ENCODE data around the gene SEPTIN3. TPM values are rescaled to one million over a fixed set of nuclear protein-coding genes. Genes with fewer than 3 reads are reported as not detected.

SEPTIN3 gene
- total and polyA plus RNA-seq, 9 of the 15 experiments (the other 6 are each of a cell fraction or from before 2014, with no cell fraction given), result 0.06 TPM; not detected in 8

- ATAC-seq (no peak), FAIRE-seq (no peak), DNase-seq (ENCODE audit: extremely low read depth in 1 of 4, low spot score in 3 of 4) (no peak)
- H3K4me3 ChIP-seq, result no peak overlapping the region
- H3K36me3 ChIP-seq (ENCODE audit: control insufficient read depth, insufficient read depth, low read length), result no peaks in the 10 kb centered on the region
- H3K4me1 ChIP-seq (replicated peaks in 1 of 2; ENCODE audit: control insufficient read depth in 2 of 2, insufficient read depth in 2 of 2, low read length in 2 of 2), result no peaks in the 10 kb centered on the region
- CTCF ChIA-PET (ENCODE audit: low intra/inter-chr PET ratio), result no interaction called here
- H3K9me3 ChIP-seq (replicated peaks; ENCODE audit: control insufficient read depth, insufficient read depth, low read depth, low read length), result no peaks in the 10 kb centered on the region
- no peak overlapping the region for H3K27ac ChIP-seq (ENCODE audit: extremely low read depth, low read depth, low read length)
- H3K27me3 ChIP-seq (ENCODE audit: control insufficient read depth in 2 of 2, insufficient read depth in 2 of 2, low read length in 2 of 2), result peaks cover 15 to 54% of the 10 kb centered on the region in 2 experiments; a peak in 4 of 5 replicates
- in situ Hi-C loops (cut with MboI) (no loop called here), intact Hi-C loops (cut with micrococcal nuclease) (no loop called here)
- BruUV-seq (replicated peaks), result no TSS peak
- H3K4me2 ChIP-seq (ENCODE audit: insufficient read depth, low read length), result no peak overlapping the region
- POLR2A ChIA-PET, result interaction anchor here (0.6 to 1.3 kb wide), 3 partner anchors 12 to 1402 kb away, joined by 3 to 5 read pairs (median 4); no protein-coding TSS in a partner anchor
- H3K79me2 ChIP-seq (ENCODE audit: control insufficient read depth, insufficient read depth, low read length), result no peaks in the 10 kb centered on the region
- no peak overlapping the region for H3K9ac ChIP-seq (ENCODE audit: insufficient read depth in 1 of 2, low read depth in 2 of 2, low read length in 2 of 2)
- H4K20me1 ChIP-seq (replicated peaks; ENCODE audit: control insufficient read depth, insufficient read depth, low read length), result no peaks in the 10 kb centered on the region
- 0% methylated on average over 7 of the region's 7 CpGs for WGBS (ENCODE audit: insufficient coverage, low coverage, missing lambda C conversion rate)
- H3K9me1 ChIP-seq (ENCODE audit: control insufficient read depth, insufficient read depth, low read length), result no peaks in the 10 kb centered on the region
- H2AFZ ChIP-seq (ENCODE audit: low read depth, low read length), result no peak overlapping the region
- no peak for TF ChIP-seq ZNF586 (CRISPR knock-in tag; conservative IDR thresholded peaks at IDR 0.05)
- TF ChIP-seq BRF1 (IDR thresholded peaks at IDR 0.05; ENCODE audit: borderline replicate concordance, extremely low read depth, insufficient read length), result no peak
- TF ChIP-seq ZNF316 (IDR thresholded peaks at IDR 0.05), result no peak
- TF ChIP-seq ZNF639 (CRISPR knock-in tag; conservative IDR thresholded peaks at IDR 0.05 in 1 of 2, IDR thresholded peaks at IDR 0.05 in 1 of 2), result no peak
- TF ChIP-seq PHF20 (IDR thresholded peaks at IDR 0.05; ENCODE audit: partially characterized antibody), result no peak
- TF ChIP-seq KDM1A (IDR thresholded peaks at IDR 0.05), result no peak
- no peak for TF ChIP-seq HDAC1 (IDR thresholded peaks at IDR 0.05)
- no peak for TF ChIP-seq ZNF398 (CRISPR knock-in tag; IDR thresholded peaks at IDR 0.05)
- no peak for TF ChIP-seq ZBTB12 (CRISPR knock-in tag; IDR thresholded peaks at IDR 0.05)
- no peak for TF ChIP-seq ID3 (CRISPR knock-in tag; IDR thresholded peaks at IDR 0.05)
- TF ChIP-seq ID3 (tag; IDR thresholded peaks at IDR 0.05), result no peak
- TF ChIP-seq PHTF2 (CRISPR knock-in tag; IDR thresholded peaks at IDR 0.05), result no peak
- no peak for TF ChIP-seq ZNF24 (IDR thresholded peaks at IDR 0.05)
- TF ChIP-seq TCF7L2 (IDR thresholded peaks at IDR 0.05; ENCODE audit: low read depth, low read length), result no peak
- no peak for TF ChIP-seq CLOCK (CRISPR knock-in tag; IDR thresholded peaks at IDR 0.05; ENCODE audit: borderline replicate concordance)
- TF ChIP-seq GATA2 (CRISPR knock-in tag; IDR thresholded peaks at IDR 0.05), result no peak
Measured at GRCh38 chr22:41991111-41991510, 21.9 kb downstream of the SEPTIN3 start.
